ENCODE measurements around the gene ZNF747.
"Not testable (repeated sequence)": the region's sequence is repeated elsewhere in the genome, so short reads cannot be mapped to it uniquely, and the experiment has no call there.

ZNF747 gene

DNA sequence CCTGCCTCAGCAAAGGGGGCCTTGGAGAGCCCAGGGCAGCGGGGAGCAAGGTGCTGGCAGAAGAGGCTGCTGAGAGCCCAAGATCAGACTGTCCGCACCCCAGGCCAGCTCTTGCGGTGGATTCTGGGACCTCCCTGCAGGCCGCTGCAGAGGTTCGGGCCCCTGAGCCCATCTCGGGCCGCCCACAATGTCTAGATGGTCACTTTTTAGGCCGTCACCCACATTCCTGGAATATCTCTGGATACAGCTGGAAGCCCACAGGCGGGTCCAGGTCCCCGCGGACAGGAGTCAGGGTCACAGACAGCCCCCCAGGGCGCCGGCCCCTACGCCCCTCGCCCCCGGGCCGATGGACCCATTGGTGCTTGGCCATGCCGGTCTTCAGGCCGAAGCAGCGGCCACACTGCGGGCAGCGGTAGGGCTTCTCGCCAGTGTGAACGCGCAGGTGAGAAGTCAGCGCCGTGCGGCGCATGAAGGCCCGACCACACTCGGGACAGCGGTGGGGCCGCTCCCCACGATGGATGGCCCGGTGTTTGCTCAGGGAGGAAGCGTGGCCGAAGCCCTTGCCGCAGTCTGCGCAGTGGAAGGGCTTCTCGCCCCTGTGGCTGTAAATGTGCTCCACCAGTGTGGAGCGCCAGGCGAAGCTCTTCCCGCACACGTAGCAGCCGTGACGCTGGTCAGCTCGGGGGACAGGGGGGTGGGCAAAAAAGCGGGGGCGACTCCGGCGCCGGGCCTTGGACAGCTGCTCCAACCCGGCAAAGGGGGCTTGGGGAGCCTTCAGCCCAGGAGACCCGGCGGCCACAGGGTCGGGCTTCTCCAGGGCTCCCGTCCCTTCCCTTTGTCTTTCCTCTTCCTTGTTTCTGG, 2.1 kb downstream of the ZNF747 start:
- FAIRE-seq, result no peak

DNA sequence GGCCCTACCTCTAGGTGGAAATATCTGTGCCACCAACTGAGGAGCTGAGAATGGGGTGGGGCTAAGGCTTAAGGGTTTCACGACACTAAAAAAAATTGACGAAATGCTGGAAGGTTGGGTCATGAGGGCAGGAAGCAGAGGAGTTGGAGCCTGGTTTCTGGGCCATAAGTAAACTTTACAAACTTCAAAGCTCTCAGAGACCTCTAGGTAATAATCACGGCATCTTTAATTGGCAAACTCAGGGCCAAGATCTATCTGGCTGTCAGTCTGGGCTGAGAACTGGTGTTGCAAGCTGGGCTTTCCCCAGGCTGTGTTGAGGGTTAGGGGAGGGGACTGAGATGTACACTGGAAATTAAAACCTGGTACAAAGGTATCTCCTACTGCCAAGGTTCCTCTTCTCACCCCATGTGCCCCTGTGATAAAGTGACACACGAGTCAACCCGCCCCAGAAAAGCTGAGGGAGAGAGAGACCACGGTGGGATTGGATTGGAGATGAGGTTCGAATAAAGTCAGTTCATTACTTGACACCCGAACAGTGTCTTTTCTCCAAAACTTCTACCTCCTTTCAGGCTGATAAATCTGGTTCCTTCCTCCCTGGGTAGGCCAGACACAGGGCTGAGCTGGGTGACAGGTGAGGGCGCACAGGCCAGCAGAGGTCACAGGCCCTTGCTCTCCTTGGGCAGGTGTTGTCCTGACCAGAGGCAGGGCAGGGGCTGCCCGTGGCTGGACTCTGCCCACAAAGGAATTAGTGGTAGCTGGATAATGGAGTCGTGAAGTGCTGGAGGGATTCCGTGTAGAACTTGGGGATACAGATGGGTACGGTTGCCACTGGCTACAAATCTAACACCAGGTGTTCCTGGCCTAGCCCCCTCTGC, 4.3 kb downstream of the ZNF747 start:
- FAIRE-seq, result no peak

DNA sequence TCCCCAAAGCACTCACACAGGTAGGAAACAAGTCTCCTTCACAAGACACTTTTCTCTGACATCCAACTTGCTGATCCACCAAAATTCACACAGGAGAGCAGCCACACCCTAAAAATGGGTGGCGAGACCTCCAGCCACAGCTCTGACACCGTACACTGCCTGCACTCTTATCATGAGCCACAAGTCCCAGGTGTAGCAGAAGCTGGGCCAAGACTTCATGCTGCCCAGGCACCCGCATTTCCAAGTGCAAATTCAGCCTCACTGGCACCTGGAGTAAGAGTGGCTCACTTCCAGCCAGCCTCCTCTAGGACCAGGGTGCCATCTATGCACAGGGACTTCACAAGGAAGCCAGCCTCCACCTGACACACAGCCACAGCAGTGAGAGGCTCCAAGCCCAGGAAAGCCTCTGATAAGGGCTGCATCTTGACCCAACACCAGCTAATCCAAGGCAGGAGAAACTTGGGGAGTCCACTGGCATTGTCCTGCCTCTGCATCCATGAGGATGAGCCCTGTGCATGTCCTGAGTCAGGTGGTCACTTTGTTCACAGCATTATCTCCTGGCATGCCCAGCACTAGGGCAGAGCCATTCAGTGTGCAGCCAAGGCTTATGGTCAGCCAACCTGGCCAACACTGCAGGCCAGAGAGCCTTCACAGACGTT, 5.7 kb downstream of the ZNF747 start:
- FAIRE-seq, result no peak

DNA sequence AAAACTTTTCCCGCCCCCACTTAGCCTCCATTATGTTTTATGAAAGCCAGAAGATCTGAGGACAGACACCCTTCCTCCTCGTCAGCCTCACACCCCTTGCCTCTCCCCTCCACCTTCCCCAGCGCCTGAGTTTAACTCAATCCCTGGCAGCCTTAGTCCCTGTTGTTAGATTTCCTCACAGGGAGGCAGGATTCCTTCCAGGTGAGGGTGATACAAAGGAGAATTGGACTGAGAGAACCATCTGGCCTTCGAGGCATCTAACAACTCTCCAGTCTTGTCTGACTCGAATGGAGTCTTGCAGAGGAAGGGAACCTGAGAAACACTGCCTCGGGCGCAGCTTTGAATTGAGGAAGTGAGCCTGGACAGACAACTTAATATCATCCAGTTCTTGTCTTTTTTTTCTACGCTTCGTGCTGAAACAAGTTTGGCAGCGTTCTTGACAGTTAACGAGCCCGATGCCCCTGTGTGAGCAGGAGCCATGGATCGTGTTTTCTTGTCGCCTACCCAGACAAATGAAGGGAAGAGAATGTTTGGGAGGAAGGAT, 7.0 kb downstream of the ZNF747 start:
- no peak for FAIRE-seq

DNA sequence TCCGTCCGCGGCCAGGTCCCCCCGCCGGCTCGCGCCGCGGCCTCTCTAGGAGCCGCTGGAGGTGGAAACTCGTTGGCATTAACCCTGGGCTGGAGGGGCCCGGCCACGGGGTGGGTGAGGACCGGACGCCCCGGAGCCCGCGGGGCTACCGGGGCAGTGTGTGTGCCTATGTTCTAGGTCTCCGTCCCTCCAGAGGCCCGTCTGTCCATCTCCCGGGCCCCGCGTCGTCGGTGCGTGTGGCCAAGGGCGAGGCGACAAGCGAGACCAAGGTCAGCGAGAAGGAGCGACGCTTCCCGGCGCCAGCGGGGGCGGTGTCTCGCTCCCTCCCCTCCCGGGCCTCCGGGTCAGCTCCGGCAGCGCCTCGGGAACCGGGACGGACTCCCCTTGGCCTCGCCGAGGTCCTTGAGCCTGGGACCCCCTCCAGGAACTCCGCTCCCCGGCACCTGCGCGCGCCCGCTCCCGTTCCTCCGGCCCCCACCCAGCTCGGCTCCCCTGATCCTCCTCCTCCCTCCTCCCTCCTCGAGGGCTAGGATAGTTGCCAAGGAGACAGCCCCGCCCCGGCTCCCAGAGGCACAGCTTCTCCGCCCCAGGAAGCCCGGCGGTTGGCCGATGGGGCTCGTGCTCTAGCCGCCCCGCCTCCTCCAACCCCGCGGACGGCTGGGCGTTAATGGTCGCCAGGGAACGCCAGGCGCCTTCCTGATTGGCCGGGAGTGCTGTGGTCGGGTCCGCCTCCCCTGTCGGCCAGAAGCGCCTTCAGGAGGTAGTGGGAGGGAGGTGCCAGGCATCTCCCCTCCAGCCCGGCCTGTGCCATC, 7.6 kb downstream of the ZNF747 start:
- no peak for FAIRE-seq

DNA sequence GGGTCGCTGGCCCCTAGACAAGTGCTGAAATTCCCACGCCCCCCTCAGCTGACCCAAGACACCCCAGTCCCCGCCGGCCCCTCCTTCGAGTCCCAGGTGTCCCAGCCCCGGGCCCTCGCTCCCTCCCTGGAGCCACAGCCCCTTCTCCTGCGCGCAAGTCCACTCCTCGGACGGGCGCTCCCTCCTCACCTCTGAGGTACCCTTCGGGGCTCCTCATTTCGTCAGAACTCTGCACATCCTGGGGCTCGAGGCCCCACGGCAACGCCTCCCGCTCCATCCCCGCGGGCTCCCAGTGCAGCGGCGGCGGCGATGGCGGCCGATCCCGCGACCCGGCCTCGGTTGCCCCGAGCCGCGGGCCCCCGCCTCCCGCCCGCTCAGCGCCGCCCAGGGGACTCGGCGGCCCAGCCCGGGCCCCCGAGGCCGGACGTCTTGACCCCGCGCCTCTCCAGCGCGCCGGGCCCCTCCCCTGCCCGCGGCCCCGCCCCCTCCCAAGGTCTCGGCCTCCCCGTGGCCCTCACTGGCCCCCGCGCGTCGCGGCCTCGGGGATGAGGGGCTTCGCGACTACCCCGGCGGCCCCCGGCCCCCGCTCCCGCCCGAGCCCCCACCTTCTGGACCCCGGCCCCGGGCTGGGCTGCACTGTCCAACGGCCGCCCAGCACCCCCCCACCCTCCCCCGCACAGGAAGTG, 8.4 kb downstream of the ZNF747 start, which contains the start of gene ZNF768:
Gene ZNF768 (minus strand): TSS at position 430 of the 686 bp plus-strand sequence. CDS start 153 bp downstream, at position 277.
- no peak for FAIRE-seq

DNA sequence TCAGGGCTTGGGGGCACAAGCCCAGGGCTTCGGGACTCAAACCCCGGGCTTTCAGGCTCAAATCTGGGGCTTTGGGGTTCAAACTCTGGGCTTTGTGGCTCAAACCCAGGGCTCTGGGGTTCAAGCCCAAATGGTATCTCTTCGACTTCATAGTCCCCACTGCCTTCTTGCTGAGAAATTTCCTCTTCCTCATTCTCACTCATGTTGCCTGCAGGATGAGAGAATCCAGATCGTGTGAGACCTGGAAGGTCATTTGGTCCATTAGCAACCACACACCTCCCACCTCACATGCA, 8.9 kb downstream of the ZNF747 start:
- FAIRE-seq, result no peak

DNA sequence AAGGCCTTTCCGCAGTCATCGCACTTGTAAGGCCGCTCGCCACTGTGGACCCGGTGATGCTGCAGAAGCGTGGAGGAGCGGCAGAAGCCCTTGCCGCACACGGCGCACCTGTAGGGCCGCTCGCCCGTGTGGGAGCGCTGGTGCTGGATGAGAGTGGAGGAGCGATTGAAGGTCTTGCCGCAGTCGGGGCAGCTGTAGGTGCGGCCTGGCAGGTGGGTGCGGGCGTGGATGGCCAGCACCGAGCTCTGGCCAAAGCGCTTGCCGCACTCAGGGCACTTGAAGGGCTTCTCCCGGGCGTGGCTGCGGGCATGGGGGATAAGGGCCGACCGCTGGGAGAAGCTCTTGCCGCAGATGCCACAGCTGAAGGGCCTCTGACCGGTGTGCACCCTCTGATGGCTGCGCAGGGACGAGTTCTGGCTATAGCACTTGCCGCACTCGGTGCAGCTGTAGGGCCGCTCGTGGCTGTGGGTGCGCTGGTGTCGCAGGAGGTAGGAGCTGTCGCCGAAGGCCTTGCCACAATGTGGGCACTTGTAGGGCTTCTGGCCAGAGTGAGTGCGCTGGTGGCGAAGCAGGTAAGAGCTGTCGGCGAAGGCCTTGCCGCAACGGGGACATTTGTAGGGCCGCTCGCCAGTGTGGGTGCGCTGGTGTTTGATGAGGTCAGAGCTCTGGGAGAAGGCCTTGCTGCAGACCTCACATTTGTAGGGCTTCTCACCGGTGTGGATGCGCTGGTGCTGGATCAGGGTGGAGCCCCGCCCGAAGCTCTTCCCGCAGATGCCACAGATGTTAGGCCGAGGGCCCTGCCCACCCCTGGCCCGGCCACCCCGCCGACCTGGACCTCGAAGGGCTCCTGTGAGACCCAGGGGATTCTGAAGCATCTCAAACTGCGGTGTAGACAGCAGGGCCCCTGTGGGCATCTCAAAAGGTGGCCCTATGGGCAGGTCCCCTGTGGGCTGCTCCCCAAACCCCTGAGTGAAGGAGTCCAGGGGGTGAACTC, 9.8 kb downstream of the ZNF747 start:
- FAIRE-seq, result no peak

DNA sequence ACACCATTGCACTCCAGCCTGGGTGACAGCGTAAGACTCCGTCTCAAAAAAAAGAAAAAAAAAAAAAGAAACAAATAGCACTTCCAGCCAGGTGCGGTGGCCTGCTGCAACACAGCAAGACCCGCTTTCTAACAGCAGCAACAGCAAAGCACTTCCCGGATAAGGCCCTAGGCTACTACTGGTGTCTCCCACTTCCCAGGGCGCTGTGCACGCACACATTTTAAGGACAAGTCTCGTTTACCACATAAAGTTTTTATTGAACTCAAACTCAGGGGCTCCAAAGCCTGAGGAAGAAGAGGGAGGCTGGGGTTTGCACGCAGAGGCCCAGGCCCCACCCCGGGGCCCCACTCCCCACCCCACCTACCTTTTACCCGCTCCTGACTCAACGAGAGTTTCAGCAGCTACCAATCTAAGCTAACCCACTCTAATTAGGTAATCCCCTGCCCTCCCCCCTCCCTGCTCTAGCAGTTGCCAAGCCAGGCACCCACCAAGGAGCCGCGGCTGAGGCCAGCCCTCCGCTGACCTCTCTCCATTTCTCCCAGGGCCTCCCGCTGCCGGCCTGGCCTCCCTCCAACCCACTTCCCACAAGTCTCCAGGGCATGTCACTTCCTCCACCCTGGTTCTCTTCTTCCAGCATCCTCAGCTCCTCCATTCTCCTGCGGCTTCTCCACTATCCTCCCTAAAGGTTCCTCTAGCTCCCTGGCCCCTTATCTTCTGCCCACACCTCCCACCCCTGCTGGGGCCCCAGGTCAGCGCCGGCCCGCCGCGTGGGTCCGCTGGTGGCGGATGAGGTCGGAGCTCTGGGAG, 10.7 kb downstream of the ZNF747 start:
- FAIRE-seq, result no peak

DNA sequence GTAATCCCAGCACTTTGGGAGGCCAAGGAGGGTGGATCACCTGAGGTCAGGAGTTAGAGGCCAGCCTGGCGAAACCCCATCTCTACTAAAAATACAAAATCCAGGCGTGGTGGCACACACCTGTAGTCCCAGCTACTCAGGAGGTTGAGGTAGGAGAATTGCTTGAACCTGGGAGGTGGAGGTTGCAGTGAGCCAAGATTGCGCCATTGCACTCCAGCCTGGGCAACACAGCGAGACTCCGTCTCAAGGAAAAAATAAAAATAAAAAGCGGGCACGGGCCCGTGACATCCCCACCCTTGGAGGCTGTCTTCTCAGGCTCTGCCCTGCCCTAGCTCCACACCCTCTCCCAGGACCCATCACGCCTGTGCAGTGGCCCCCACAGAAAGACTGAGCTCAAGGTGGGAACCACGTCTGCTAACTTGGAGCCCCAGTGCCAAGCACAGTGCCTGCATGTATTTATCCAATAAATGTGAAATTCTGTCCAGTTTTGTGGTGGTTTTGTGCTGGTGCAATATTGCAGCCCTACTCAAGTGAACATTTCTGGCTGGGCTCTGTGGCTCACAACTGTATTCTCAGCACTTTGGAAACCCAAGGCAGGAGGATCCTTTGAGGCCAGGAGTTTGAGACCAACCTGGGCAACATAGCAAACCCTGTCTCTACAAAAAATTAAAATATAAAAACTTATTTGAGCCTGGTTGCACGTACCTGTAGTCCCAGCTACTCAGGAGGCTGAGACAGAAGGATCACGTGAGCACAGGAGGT, 11.8 kb downstream of the ZNF747 start:
- FAIRE-seq, result not testable (repeated sequence)

DNA sequence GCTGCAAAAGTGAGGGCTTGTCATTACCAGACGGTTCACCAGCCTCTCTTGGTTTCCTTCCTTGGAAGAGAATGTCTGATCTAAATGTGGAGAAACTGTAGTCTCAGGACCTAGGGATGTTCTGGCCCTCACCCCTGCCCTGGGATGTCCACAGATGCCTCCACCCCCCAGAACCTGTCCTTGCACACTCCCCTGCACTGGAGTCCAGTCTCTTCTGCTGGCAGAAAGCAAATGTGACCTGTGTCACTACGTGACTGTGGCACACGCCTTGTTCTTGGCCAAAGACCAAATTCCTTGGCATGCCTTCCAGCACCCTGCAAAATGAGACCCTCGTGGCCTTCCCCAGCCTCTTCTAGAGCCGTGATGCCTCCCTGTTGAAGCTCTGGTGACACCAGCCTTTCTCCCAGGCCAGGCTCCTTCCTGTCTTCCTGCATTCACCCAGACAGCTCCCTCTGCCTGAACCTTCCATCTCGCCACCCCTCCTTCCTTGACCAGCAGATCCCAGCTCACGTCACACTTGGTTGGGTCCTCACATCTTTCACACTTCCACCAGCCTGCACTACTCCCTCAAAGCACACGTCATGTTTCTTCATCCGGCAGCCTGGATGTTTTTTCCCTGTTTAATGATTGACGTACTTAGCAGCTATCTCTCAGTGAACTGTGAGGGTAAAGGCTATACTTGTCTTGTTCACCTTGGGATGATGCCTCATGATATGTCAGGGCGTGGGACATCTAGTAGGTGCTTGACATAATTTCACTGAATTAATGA, 12.6 kb downstream of the ZNF747 start:
- no peak for FAIRE-seq

DNA sequence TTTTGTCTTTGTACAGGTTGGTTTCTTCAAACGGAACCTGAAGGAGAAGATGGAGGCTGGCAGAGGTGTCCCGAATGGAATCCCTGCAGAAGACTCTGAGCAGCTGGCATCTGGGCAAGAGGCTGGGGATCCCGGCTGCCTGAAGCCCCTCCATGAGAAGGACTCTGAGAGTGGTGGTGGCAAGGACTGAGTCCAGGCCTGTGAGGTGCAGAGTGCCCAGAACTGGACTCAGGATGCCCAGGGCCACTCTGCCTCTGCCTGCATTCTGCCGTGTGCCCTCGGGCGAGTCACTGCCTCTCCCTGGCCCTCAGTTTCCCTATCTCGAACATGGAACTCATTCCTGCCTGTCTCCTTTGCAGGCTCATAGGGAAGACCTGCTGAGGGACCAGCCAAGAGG, 13.2 kb downstream of the ZNF747 start:
- FAIRE-seq, result no peak

DNA sequence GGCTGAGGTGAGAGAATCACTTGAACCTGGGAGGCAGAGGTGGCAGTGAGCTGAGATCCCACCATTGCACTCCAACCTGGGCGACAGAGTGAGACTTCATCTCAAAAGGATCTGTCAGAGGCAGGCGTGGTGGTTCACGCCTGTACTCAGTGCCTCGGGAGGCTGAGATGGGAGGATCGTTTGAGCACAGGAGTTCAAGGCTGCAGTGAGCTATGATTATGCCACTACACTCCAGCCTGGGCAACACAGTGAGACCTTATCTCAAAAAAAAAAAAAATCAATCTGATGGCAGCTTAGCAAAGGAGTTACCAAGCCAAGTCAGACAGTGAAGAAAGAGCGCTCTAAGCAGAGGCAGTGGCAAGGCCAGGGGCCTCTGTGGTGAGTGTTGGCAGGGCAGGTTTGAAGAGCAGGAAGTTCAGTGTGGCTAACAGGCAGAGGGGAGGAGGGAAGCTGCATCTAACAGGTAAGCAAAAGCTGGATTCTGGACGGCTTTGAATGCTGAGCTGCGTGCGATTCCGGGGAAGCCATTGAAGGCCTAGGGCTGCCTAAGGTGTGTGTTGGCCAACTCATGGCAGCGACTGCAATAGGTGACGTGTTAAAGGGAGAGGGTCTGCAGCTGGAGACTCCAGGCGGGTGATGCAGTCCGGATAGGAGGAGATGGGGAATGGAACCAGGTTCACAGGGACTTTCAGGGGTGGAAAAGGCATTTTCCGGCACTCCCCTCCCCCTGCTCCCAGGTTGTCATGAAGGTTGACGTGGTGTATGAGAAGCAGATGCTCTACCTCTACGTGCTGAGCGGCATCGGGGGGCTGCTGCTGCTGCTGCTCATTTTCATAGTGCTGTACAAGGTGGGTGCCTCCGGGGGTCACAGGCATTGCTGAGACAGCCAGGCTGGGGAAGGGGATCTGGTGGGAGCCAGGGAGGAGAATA, 15.3 kb downstream of the ZNF747 start:
- no peak for FAIRE-seq

DNA sequence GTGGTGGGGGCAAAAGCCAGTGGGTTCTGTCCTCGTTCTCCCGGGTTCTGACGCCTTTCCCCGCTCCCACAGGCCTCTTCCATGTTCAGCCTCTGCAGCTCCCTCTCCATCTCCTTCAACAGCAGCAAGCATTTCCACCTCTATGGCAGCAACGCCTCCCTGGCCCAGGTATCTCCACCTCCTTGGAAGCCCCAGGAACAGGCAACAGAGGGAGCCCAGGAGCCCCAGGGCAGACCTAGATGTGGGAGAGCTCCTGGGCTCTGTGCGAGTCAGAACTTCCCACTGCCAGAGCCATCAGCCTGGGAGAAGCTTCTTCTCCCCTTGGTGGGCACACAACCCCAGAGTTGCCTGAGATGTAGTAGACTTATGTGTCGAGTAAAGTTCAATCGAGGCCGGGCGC, 16.1 kb downstream of the ZNF747 start:
- FAIRE-seq, result no peak

DNA sequence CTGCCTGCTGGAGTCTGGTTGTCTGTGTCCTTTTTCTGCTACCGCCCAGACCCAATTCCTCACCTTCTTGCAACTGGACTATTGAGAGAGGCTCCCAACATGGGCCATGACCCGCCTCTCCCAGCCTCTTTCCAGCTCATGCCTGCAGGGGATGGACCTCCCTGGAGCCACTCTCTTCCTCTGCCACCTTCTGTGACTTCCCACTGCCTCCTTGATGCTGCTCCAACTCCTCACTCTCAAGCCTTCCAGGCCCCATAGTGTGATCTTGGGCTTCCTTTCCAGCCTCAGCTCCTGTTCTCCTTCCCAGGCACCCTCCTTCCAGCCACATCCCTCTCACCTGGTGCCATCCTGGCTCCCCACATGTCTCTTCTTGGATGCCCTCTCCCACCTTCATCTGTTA, 19.4 kb downstream of the ZNF747 start:
- FAIRE-seq, result no peak

DNA sequence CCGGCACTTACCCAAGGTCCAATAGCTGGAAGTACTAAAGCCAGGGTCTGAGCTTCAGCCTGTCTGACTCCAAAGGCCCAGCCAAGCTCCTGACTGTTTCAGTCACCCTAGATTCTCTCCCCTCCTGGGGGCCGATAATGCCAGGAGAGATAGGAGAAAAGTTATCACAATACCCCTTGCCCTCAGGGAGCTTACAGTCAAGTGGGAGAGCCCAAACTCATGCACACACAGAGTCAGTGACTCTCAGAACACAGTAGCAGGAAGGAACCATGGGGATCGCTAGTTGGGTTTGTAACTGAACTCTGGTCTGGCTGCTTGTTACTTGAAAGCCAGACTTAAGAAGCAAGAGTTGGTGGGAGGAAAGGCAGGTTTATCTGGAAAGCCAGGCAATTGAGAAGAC, 23.1 kb downstream of the ZNF747 start:
- no peak for FAIRE-seq

Measured in colon (tissue), 2 donors.